Esophagus squamous epithelium (tissue), 4 donors: Measurements from ENCODE around the gene HERC4.

Source experiments
- POLR2A ChIP-seq, 4 donors: fragments of 450-650 bp; IDR thresholded peaks; one replicate each; pipeline ENCODE4 v1.6.1; 2017; ENCODE audit warnings: antibody characterized with exemption in 4 of 4, mild to moderate bottlenecking in 4 of 4, moderate library complexity in 3 of 4
- TF ChIP-seq, protein P1 (sequence below), 6 experiments: fragments of 450-650 bp in 4 of 6; fragments of 200-600 bp in 2 of 6; sonication (generic) in 2 of 6; IDR thresholded peaks; one replicate each; pipeline ENCODE4 v1.5.1; 2016 to 2019; ENCODE audit warnings: antibody characterized with exemption in 6 of 6, mild to moderate bottlenecking in 4 of 6, moderate library complexity in 4 of 6

DNA sequence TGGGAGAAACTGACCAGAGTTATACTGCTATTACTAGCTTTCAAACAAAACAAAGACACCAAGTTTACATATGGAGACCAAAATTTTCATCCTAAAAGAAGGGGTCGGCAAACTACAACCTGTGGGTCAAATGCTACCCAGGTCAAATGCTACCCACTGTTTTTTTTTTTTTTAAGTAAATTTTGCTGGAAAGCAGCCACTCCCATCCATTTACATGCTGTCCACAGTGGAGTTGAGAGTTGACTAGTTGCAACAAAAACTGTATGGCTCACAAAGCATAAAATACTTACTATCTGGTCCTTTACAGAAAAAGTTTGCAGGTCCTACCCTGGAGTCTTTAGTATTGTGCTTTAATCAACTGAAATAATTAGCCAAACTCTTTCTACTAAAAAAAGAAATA is 99.2 kb downstream of the HERC4 start:
- TF ChIP-seq, protein P1, sequence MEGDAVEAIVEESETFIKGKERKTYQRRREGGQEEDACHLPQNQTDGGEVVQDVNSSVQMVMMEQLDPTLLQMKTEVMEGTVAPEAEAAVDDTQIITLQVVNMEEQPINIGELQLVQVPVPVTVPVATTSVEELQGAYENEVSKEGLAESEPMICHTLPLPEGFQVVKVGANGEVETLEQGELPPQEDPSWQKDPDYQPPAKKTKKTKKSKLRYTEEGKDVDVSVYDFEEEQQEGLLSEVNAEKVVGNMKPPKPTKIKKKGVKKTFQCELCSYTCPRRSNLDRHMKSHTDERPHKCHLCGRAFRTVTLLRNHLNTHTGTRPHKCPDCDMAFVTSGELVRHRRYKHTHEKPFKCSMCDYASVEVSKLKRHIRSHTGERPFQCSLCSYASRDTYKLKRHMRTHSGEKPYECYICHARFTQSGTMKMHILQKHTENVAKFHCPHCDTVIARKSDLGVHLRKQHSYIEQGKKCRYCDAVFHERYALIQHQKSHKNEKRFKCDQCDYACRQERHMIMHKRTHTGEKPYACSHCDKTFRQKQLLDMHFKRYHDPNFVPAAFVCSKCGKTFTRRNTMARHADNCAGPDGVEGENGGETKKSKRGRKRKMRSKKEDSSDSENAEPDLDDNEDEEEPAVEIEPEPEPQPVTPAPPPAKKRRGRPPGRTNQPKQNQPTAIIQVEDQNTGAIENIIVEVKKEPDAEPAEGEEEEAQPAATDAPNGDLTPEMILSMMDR (IDR thresholded peaks at IDR 0.05) = no peak
- no peak for TF ChIP-seq POLR2A (IDR thresholded peaks at IDR 0.05)
